Spleen (tissue), 7 donors: Measurements from ENCODE around the gene RGS5.

Experiments
- POLR2A ChIP-seq, 3 donors: fragments of 450-650 bp; IDR thresholded peaks; one replicate each; pipeline ENCODE4 v1.5.1; 2017; ENCODE audit warnings: antibody characterized with exemption in 3 of 3, mild to moderate bottlenecking in 1 of 3
- POLR2AphosphoS5 ChIP-seq, 3 donors: sonication (generic); formaldehyde crosslinking; IDR thresholded peaks; one replicate each; pipeline ENCODE4 v1.5.1; 2017; ENCODE audit warnings: antibody characterized with exemption in 3 of 3
- TF ChIP-seq, protein P1 (sequence below), 11 experiments: fragments of 200-600 bp in 7 of 11; fragments of 450-650 bp in 4 of 11; sonication (generic) in 4 of 11; IDR thresholded peaks in 8 of 11; conservative IDR thresholded peaks in 3 of 11; 1 replicate in 7 of 11; 2 replicates in 4 of 11; pipeline versions ENCODE4 v1.4.0 to v1.8.0; 2016 to 2021; ENCODE audit warnings: antibody characterized with exemption in 11 of 11, inconsistent platforms in 4 of 11, mild to moderate bottlenecking in 1 of 11
- donor health status: DM: no; HTN: no; CAD: no; lungs with moderate emphysema.
- donor health status: DM: no; HTN: no; CAD: no.
- donor health status: DM: no; HTN: no; CAD: no.

DNA sequence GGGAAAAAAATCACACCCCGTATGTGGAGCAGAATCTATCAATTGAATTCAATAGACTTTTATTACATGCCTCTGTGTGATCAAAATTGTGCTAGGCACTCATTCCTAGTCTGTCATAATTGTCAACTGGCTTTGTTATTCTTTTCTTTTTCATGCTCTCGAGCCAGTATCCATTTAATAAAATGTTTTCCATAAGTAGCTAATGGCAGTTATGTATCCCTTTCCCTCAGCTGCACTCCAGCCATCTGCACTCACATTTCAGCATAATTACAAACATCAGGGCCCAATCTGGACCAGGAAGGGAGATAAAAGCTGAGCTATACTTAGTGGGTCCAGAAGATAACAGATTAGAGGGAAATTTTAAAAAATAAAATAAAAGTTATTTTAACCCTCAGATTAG, 15.9 kb downstream of the RGS5 start:
- TF ChIP-seq, protein P1, sequence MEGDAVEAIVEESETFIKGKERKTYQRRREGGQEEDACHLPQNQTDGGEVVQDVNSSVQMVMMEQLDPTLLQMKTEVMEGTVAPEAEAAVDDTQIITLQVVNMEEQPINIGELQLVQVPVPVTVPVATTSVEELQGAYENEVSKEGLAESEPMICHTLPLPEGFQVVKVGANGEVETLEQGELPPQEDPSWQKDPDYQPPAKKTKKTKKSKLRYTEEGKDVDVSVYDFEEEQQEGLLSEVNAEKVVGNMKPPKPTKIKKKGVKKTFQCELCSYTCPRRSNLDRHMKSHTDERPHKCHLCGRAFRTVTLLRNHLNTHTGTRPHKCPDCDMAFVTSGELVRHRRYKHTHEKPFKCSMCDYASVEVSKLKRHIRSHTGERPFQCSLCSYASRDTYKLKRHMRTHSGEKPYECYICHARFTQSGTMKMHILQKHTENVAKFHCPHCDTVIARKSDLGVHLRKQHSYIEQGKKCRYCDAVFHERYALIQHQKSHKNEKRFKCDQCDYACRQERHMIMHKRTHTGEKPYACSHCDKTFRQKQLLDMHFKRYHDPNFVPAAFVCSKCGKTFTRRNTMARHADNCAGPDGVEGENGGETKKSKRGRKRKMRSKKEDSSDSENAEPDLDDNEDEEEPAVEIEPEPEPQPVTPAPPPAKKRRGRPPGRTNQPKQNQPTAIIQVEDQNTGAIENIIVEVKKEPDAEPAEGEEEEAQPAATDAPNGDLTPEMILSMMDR (IDR thresholded peaks at IDR 0.05 in 8 of 11, conservative IDR thresholded peaks at IDR 0.05 in 3 of 11) = no peak
- no peak for TF ChIP-seq POLR2A (IDR thresholded peaks at IDR 0.05)
- TF ChIP-seq POLR2AphosphoS5 (IDR thresholded peaks at IDR 0.05) = no peak
